ENCODE data around the gene MRPS16. TPM values are rescaled to one million over a fixed set of nuclear protein-coding genes. Genes with fewer than 3 reads are reported as not detected.

MRPS16 gene
- total RNA-seq, 1 donor from 2014 or later = 63.3 TPM

GRCh38 chr10:73218431-73219191 lies 33.8 kb downstream of the MRPS16 start:
- Mint-ChIP-seq H3K27ac (ENCODE audit: unreplicated experiment) (no peak overlapping the region), H3K4me1 (ENCODE audit: low read depth) (peaks cover 10% of the 10 kb centered on the region)
- peak; percentile 67 for TF ChIP-seq CTCF (IDR thresholded peaks at IDR 0.05)

GRCh38 chr10:73217628-73218027 lies 34.8 kb downstream of the MRPS16 start:
- Mint-ChIP-seq H3K9me3 (ENCODE audit: low read depth) (peaks cover 4% of the 10 kb centered on the region), H3K36me3 (ENCODE audit: low read depth) (peaks cover 28% of the 10 kb centered on the region)
- DNase-seq (ENCODE audit: low spot score) = no peak

More at GRCh38 chr10:73218431-73219191, 33.8 kb downstream of the MRPS16 start:
- Mint-ChIP-seq H3K9me3 (ENCODE audit: low read depth) (peaks cover 4% of the 10 kb centered on the region), H3K36me3 (ENCODE audit: low read depth) (peaks cover 26% of the 10 kb centered on the region), H3K4me3 (ENCODE audit: unreplicated experiment) (no peak overlapping the region), H3K27me3 (ENCODE audit: low read depth) (no peaks in the 10 kb centered on the region)
- DNase-seq (ENCODE audit: low spot score) = no peak

GRCh38 chr10:73215749-73216148 lies 36.7 kb downstream of the MRPS16 start:
- Mint-ChIP-seq H3K4me3 (ENCODE audit: unreplicated experiment) (no peak overlapping the region), H3K4me1 (ENCODE audit: low read depth) (peaks cover 10% of the 10 kb centered on the region), H3K36me3 (ENCODE audit: low read depth) (peaks cover 34% of the 10 kb centered on the region), H3K9me3 (ENCODE audit: low read depth) (peaks cover 4% of the 10 kb centered on the region), H3K27ac (ENCODE audit: unreplicated experiment) (peak overlapping the region; percentile 49), H3K27me3 (ENCODE audit: low read depth) (no peaks in the 10 kb centered on the region)
- TF ChIP-seq CTCF (IDR thresholded peaks at IDR 0.05) = no peak
- no peak for DNase-seq (ENCODE audit: low spot score)

More at GRCh38 chr10:73217628-73218027, 34.8 kb downstream of the MRPS16 start:
- H3K4me3 Mint-ChIP-seq (ENCODE audit: unreplicated experiment) = no peak overlapping the region
- H3K27me3 Mint-ChIP-seq (ENCODE audit: low read depth) = no peaks in the 10 kb centered on the region
- no peak for TF ChIP-seq CTCF (IDR thresholded peaks at IDR 0.05)
- H3K27ac Mint-ChIP-seq (ENCODE audit: unreplicated experiment) = no peak overlapping the region
- peaks cover 12% of the 10 kb centered on the region for H3K4me1 Mint-ChIP-seq (ENCODE audit: low read depth)

DNA sequence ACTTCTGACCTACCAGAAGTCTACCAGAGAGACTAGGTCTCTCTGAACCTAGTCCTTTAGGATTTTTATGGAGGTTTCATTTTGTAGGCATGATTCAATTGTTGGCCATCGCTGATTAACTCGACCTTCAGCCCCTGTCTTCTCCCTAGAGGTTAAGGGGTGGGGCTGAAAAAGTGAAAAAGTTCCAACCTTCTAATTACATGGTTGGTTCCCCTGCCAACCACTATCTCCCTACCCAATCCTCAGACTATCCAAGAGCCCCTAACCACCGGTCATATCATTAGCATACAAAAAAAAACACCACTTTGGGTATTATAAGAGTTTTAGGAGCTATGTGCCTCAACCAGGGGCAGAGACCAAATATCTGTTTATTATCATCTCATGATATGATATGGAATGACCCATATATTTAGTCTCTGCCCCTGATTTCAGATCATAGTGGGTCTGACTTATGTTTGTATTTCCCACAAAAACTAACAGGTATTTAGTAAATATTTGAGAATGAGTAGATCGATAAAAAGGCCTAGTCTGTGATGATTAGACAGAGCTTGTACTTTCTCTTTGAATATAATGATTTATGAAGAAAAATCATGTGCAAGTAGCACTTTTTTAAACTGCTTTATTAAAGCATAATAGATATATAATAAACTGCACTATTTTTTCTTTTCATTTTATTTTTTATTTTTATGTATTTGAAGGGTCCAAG lies 41.2 kb downstream of the MRPS16 start:
- H3K27ac Mint-ChIP-seq (ENCODE audit: unreplicated experiment) = no peak overlapping the region
- H3K36me3 Mint-ChIP-seq (ENCODE audit: low read depth) = peaks cover 18% of the 10 kb centered on the region
- peaks cover 4% of the 10 kb centered on the region for H3K9me3 Mint-ChIP-seq (ENCODE audit: low read depth)
- no peak for TF ChIP-seq CTCF (IDR thresholded peaks at IDR 0.05)
- DNase-seq (ENCODE audit: low spot score) = no peak
- no peak overlapping the region for H3K4me3 Mint-ChIP-seq (ENCODE audit: unreplicated experiment)
- H3K27me3 Mint-ChIP-seq (ENCODE audit: low read depth) = no peaks in the 10 kb centered on the region
- peaks cover 14% of the 10 kb centered on the region for H3K4me1 Mint-ChIP-seq (ENCODE audit: low read depth)

DNA sequence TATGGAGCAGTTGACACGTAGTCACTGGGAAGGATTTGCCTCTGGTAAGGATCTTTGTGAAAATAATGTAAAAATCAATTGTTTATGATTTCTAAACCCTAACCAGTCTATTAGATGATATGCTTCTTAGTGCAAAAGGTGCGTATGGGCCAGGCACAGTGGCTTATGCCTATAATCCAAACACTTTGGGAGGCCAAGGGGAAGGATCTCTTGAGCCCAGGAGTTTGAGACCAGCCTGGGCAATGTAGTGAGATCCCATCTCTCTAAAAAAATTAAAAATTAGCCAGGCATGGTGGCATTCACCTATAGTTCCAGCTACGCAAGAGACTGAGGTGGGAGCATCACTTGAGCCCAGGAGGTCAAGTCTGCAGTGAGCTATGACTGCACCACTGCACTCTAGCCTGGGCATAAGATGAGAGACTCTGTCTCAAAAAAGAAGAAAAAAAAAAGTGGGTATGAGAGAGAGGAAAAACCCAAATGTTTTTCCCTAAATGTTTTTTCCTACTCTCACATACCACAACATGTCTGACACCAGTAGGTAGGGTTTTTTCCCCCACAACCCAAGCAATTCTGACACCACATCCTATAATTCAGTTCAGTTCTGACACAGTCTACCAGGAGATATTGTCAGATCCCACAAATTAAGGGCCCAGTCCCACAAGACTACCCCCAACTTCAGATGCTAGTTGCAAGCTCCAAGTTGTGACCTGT lies 41.9 kb downstream of the MRPS16 start:
- no peak for TF ChIP-seq CTCF (IDR thresholded peaks at IDR 0.05)
- Mint-ChIP-seq H3K36me3 (ENCODE audit: low read depth) (peaks cover 17% of the 10 kb centered on the region), H3K9me3 (ENCODE audit: low read depth) (peaks cover 6% of the 10 kb centered on the region), H3K4me1 (ENCODE audit: low read depth) (peaks cover 11% of the 10 kb centered on the region), H3K27me3 (ENCODE audit: low read depth) (no peaks in the 10 kb centered on the region), H3K27ac (ENCODE audit: unreplicated experiment) (no peak overlapping the region), H3K4me3 (ENCODE audit: unreplicated experiment) (no peak overlapping the region)
- no peak for DNase-seq (ENCODE audit: low spot score)
